ENCODE results near the gene FEM1C. TPM values are rescaled to one million over a fixed set of nuclear protein-coding genes. Genes with fewer than 3 reads are reported as not detected.
A peak's percentile ranks its signal among the peaks of the same experiment; 100 is the strongest.

The FEM1C gene
- total RNA-seq, 2 experiments from 2014 or later: 14.7 to 15.6 TPM

- Mint-ChIP-seq H3K9me3 (no peaks in the 10 kb centered on the region), H3K4me3 (no peak overlapping the region)
Observed at GRCh38 chr5:115573133-115573532, 28.6 kb upstream of the FEM1C start.

GRCh38 chr5:115571441-115571878, 26.9 kb upstream of the FEM1C start:
- no peaks in the 10 kb centered on the region for H3K9me3 Mint-ChIP-seq
- no peak overlapping the region for H3K27ac Mint-ChIP-seq
- DNase-seq: no peak
- peaks cover 3% of the 10 kb centered on the region for H3K4me1 Mint-ChIP-seq
- H3K36me3 Mint-ChIP-seq: no peaks in the 10 kb centered on the region
- H3K4me3 Mint-ChIP-seq: no peak overlapping the region
- no peaks in the 10 kb centered on the region for H3K27me3 Mint-ChIP-seq

More at GRCh38 chr5:115573133-115573532, 28.6 kb upstream of the FEM1C start:
- Mint-ChIP-seq H3K36me3 (no peaks in the 10 kb centered on the region), H3K27ac (no peak overlapping the region), H3K4me1 (peaks cover 3% of the 10 kb centered on the region), H3K27me3 (no peaks in the 10 kb centered on the region)
- DNase-seq: no peak

GRCh38 chr5:115568668-115569067, 24.1 kb upstream of the FEM1C start:
- no peak for DNase-seq
- H3K27ac Mint-ChIP-seq: no peak overlapping the region
- no peaks in the 10 kb centered on the region for H3K9me3 Mint-ChIP-seq
- no peak overlapping the region for H3K4me3 Mint-ChIP-seq
- H3K4me1 Mint-ChIP-seq: no peaks in the 10 kb centered on the region
- peaks cover 5% of the 10 kb centered on the region for H3K27me3 Mint-ChIP-seq
- no peaks in the 10 kb centered on the region for H3K36me3 Mint-ChIP-seq

GRCh38 chr5:115565233-115565632, 20.7 kb upstream of the FEM1C start:
- Mint-ChIP-seq H3K27ac (no peak overlapping the region), H3K4me3 (no peak overlapping the region), H3K27me3 (peaks cover 12% of the 10 kb centered on the region), H3K9me3 (no peaks in the 10 kb centered on the region), H3K4me1 (no peaks in the 10 kb centered on the region), H3K36me3 (no peaks in the 10 kb centered on the region)
- DNase-seq: no peak

GRCh38 chr5:115561176-115561575, 16.6 kb upstream of the FEM1C start:
- no peaks in the 10 kb centered on the region for H3K36me3 Mint-ChIP-seq
- H3K9me3 Mint-ChIP-seq: no peaks in the 10 kb centered on the region
- no peak overlapping the region for H3K27ac Mint-ChIP-seq
- H3K4me1 Mint-ChIP-seq: no peaks in the 10 kb centered on the region
- H3K27me3 Mint-ChIP-seq: peaks cover 14% of the 10 kb centered on the region
- no peak for DNase-seq
- H3K4me3 Mint-ChIP-seq: no peak overlapping the region

- Mint-ChIP-seq H3K9me3 (no peaks in the 10 kb centered on the region), H3K36me3 (no peaks in the 10 kb centered on the region), H3K4me1 (no peaks in the 10 kb centered on the region), H3K27me3 (peaks cover 11% of the 10 kb centered on the region), H3K4me3 (no peak overlapping the region), H3K27ac (no peak overlapping the region)
- no peak for DNase-seq
Observed at GRCh38 chr5:115559524-115559923, 14.9 kb upstream of the FEM1C start.

GRCh38 chr5:115558388-115558956, 13.9 kb upstream of the FEM1C start:
- Mint-ChIP-seq H3K4me3 (no peak overlapping the region), H3K36me3 (no peaks in the 10 kb centered on the region), H3K27me3 (peaks cover 11% of the 10 kb centered on the region), H3K27ac (no peak overlapping the region), H3K9me3 (no peaks in the 10 kb centered on the region), H3K4me1 (no peaks in the 10 kb centered on the region)
- DNase-seq: no peak

- Mint-ChIP-seq H3K27me3 (peaks cover 11% of the 10 kb centered on the region), H3K4me1 (no peaks in the 10 kb centered on the region), H3K4me3 (no peak overlapping the region), H3K9me3 (no peaks in the 10 kb centered on the region), H3K36me3 (no peaks in the 10 kb centered on the region), H3K27ac (no peak overlapping the region)
- DNase-seq: no peak
Observed at GRCh38 chr5:115557667-115558387, 13.3 kb upstream of the FEM1C start.

GRCh38 chr5:115556276-115556675, 11.7 kb upstream of the FEM1C start:
- Mint-ChIP-seq H3K27ac (no peak overlapping the region), H3K27me3 (peaks cover 8% of the 10 kb centered on the region), H3K36me3 (no peaks in the 10 kb centered on the region), H3K9me3 (no peaks in the 10 kb centered on the region), H3K4me3 (no peak overlapping the region), H3K4me1 (no peaks in the 10 kb centered on the region)
- no peak for DNase-seq

- H3K36me3 Mint-ChIP-seq: no peaks in the 10 kb centered on the region
- H3K4me3 Mint-ChIP-seq: no peak overlapping the region
- H3K27ac Mint-ChIP-seq: no peak overlapping the region
- peaks cover 4% of the 10 kb centered on the region for H3K27me3 Mint-ChIP-seq
- no peaks in the 10 kb centered on the region for H3K4me1 Mint-ChIP-seq
- DNase-seq: no peak
- H3K9me3 Mint-ChIP-seq: no peaks in the 10 kb centered on the region
Observed at GRCh38 chr5:115555084-115555633, 10.6 kb upstream of the FEM1C start.

GRCh38 chr5:115553082-115553481, 8.5 kb upstream of the FEM1C start:
- H3K36me3 Mint-ChIP-seq: no peaks in the 10 kb centered on the region
- H3K9me3 Mint-ChIP-seq: no peaks in the 10 kb centered on the region
- no peaks in the 10 kb centered on the region for H3K27me3 Mint-ChIP-seq
- no peak for DNase-seq
- H3K27ac Mint-ChIP-seq: no peak overlapping the region
- peaks cover 4% of the 10 kb centered on the region for H3K4me1 Mint-ChIP-seq
- H3K4me3 Mint-ChIP-seq: no peak overlapping the region

- Mint-ChIP-seq H3K27ac (no peak overlapping the region), H3K4me1 (peaks cover 4% of the 10 kb centered on the region), H3K36me3 (peaks cover 2% of the 10 kb centered on the region), H3K27me3 (no peaks in the 10 kb centered on the region), H3K4me3 (no peak overlapping the region), H3K9me3 (peaks cover 1% of the 10 kb centered on the region)
- no peak for DNase-seq
Observed at GRCh38 chr5:115551415-115551814, 6.8 kb upstream of the FEM1C start.

- peaks cover 14% of the 10 kb centered on the region for H3K36me3 Mint-ChIP-seq
- no peak overlapping the region for H3K27ac Mint-ChIP-seq
- no peak overlapping the region for H3K4me3 Mint-ChIP-seq
- DNase-seq: peak; percentile 4
- H3K4me1 Mint-ChIP-seq: peaks cover 10% of the 10 kb centered on the region
- H3K9me3 Mint-ChIP-seq: peaks cover 7% of the 10 kb centered on the region
- H3K27me3 Mint-ChIP-seq: no peaks in the 10 kb centered on the region
Observed at GRCh38 chr5:115549154-115549553, 4.6 kb upstream of the FEM1C start.

GRCh38 chr5:115548683-115549082, 4.1 kb upstream of the FEM1C start:
- no peak overlapping the region for H3K4me3 Mint-ChIP-seq
- H3K27ac Mint-ChIP-seq: no peak overlapping the region
- H3K36me3 Mint-ChIP-seq: peaks cover 15% of the 10 kb centered on the region
- no peaks in the 10 kb centered on the region for H3K27me3 Mint-ChIP-seq
- no peak for DNase-seq
- H3K9me3 Mint-ChIP-seq: peaks cover 7% of the 10 kb centered on the region
- H3K4me1 Mint-ChIP-seq: peaks cover 10% of the 10 kb centered on the region

- Mint-ChIP-seq H3K4me3 (peak overlapping the region; percentile 97), H3K4me1 (peaks cover 35% of the 10 kb centered on the region)
Observed at GRCh38 chr5:115545351-115545882, 842 bp upstream of the FEM1C start.

More at GRCh38 chr5:115545351-115545882, 842 bp upstream of the FEM1C start:
- Mint-ChIP-seq H3K27me3 (no peaks in the 10 kb centered on the region), H3K36me3 (peaks cover 44% of the 10 kb centered on the region), H3K27ac (peak overlapping the region; percentile 98), H3K9me3 (peaks cover 7% of the 10 kb centered on the region)
- DNase-seq: no peak

All from activated naive CD8-positive, alpha-beta T cell treated with anti-CD3 and anti-CD28 coated beads for 36 hours (primary cell).